Adrenal gland (tissue), 12 donors: Measurements from ENCODE around the gene PABPC1L. TPM values are rescaled to one million over a fixed set of nuclear protein-coding genes. Genes with fewer than 3 reads are reported as not detected.

Source experiments
- DNase-seq, 7 donors: peaks; one replicate each; pipeline ENCODE4 v3.0.0-alpha.2; 2019 to 2020
- H3K27ac ChIP-seq, 5 donors: fragments of 200-600 bp; sonication (generic) in 4 of 5; 1 replicate in 3 of 5; 2 replicates in 2 of 5; pipeline versions ENCODE4 v1.5.1 to v1.8.0; 2016 to 2020; ENCODE audit warnings: mild to moderate bottlenecking in 1 of 5
- H3K27me3 ChIP-seq: fragments of 200-600 bp; 2 replicates; pipeline ENCODE4 v1.8.0; 2021
- H3K36me3 ChIP-seq, 2 donors: fragments of 200-600 bp; replicated peaks in 1 of 2; 1 replicate in 1 of 2; 2 replicates in 1 of 2; pipeline versions ENCODE4 v1.5.1 to v1.8.0; 2018 to 2022
- H3K4me1 ChIP-seq, 2 donors: fragments of 200-600 bp; replicated peaks in 1 of 2; 1 replicate in 1 of 2; 2 replicates in 1 of 2; pipeline versions ENCODE4 v1.5.1 to v1.8.0; 2018 to 2021
- H3K4me3 ChIP-seq, 4 donors: fragments of 200-600 bp; sonication (generic) in 3 of 4; one replicate each; pipeline ENCODE4 v1.5.1; 2016 to 2018
- H3K9me3 ChIP-seq, 3 donors: fragments of 200-600 bp; sonication (generic) in 1 of 3; replicated peaks in 1 of 3; 1 replicate in 2 of 3; 2 replicates in 1 of 3; pipeline versions ENCODE4 v1.5.1 to v1.8.0; 2016 to 2021
- CTCF ChIP-seq, 6 experiments: fragments of 450-650 bp in 4 of 6; fragments of 200-600 bp in 2 of 6; sonication (generic) in 1 of 6; IDR thresholded peaks; 1 replicate in 5 of 6; 2 replicates in 1 of 6; pipeline versions ENCODE4 v1.5.1 to v1.8.0; 2016 to 2021; ENCODE audit warnings: antibody characterized with exemption in 6 of 6, mild to moderate bottlenecking in 2 of 6, moderate library complexity in 1 of 6
- POLR2A ChIP-seq, 2 donors: fragments of 450-650 bp; IDR thresholded peaks; one replicate each; pipeline ENCODE4 v1.6.1; 2017; ENCODE audit warnings: antibody characterized with exemption in 2 of 2, mild to moderate bottlenecking in 2 of 2, moderate library complexity in 1 of 2
- WGBS, 4 donors: extraction: QIAGEN DNeasy Blood & Tissue Kit in 2 of 4; methylation state at CpG; one replicate each; pipeline versions ENCODE4 v1.1.5 to v1.1.7; 2013 to 2017; 5-methylcytosine and 5-hydroxymethylcytosine counted together
- intact Hi-C, 2 donors: fragments of 100-400 bp; cut with DNase I; formaldehyde crosslinking; loops; one replicate each; pipeline versions ENCODE4 v1.14.1 to v1.15.0; 2022 to 2023
- polyA plus RNA-seq, 3 donors: library from polyadenylated mRNA; stranded (reverse); fragments of 200-250 nt in 2 of 3; fragments of 350-450 nt in 1 of 3; fragmentation: Illumina TruSeq in 1 of 3; extraction: RNeasy Lipid Tissue Mini Kit (QIAGEN cat#74804) in 1 of 3; gene quantifications; one replicate each; pipeline ENCODE4 v1.2.3, GENCODE V29; 2013 to 2014
- total RNA-seq, 9 donors: library from RNA; depleted of rRNA in 4 of 9; stranded (reverse); fragments of >200 nt in 4 of 9; fragments of 120-200 nt in 1 of 9; fragmentation: NEBNext Ultra II Directional in 1 of 9; extraction: Animal tissue kit (Norgen Biotek cat#: 25700) in 1 of 9; gene quantifications; one replicate each; pipeline versions ENCODE4 v1.1.0 to v1.2.4, GENCODE V29; 2013 to 2023
- donor health status: healthy with polysubstance abuse.
- donor health status: Bipolar disorder and iron deficiency.
- donor health status: DM: yes; HTN: yes; CAD: no.
- donor health status: DM: no; HTN: no; CAD: no.
- donor health status: DM: no; HTN: no; CAD: no.
- donor health status: DM: yes; HTN: yes; CAD: no.

The PABPC1L gene
- total and polyA plus RNA-seq, 12 donors = 2.8 to 90.3 (median 13.1) TPM

DNA sequence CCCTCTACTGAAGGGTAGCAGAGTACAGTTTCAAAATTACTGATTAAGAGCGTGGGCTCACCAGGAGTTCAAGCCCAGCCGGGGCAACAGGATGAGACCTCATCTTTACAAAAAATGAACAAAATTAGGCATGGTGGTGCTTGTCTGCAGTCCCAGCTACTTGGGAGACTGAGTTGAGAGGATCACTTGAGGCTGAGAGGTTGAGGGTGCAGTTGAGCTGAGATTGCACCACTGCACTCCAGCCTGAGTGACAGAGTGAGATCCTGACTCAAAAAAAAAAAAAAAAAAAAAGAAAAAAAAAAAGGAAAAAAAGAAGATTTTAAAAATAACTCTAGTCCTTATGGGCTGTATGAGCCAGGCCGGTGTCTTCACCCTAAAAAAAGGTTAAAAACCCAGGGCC lies 18.7 kb downstream of the PABPC1L start:
- no peak for DNase-seq
- WGBS, 4 donors = 64 to 82% (median 73%) methylated on average over 3 of the region's 3 CpGs
- Histone ChIP-seq H3K27ac (no peak overlapping the region), H3K27me3 (no peaks in the 10 kb centered on the region), H3K36me3 (no peaks in the 10 kb centered on the region), H3K4me1 (no peaks in the 10 kb centered on the region), H3K4me3 (no peak overlapping the region), H3K9me3 (no peaks in the 10 kb centered on the region)
- intact Hi-C loops = no loop called here
- no peak for TF ChIP-seq POLR2A (IDR thresholded peaks at IDR 0.05)
- TF ChIP-seq CTCF (IDR thresholded peaks at IDR 0.05) = no peak

DNA sequence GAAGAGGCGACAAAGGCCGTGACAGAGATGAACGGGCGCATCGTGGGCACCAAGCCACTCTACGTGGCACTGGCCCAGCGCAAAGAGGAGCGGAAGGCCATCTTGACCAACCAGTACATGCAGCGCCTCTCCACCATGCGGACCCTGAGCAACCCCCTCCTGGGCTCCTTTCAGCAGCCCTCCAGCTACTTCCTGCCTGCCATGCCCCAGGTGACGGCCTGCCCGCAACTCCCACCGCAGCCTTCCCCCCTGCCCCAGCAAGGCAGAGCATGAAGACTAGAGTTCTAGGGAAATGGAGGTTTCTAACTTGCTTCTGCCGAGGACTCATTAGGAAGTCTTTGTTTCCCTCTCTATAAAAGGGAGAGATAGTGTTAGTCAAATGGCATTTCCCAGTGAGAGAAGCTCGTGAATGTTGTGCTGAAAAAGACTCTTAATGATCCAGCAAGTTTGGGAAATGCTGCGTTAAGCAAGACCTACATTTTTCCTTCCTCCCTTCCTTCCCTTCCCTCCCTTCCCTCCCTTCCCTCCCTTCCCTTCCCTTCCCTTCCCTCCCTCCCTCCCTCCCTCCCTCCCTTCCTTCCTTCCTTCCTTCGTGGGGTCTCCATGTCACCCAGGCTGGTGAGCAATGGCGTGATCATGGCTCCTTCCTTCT lies 20.8 kb downstream of the PABPC1L start:
- Histone ChIP-seq H3K27ac (no peak overlapping the region), H3K27me3 (no peaks in the 10 kb centered on the region), H3K4me3 (no peak overlapping the region), H3K9me3 (no peaks in the 10 kb centered on the region), H3K4me1 (no peaks in the 10 kb centered on the region), H3K36me3 (no peaks in the 10 kb centered on the region)
- WGBS, 4 donors = 90 to 98% (median 93%) methylated on average over 11 to 18 of the region's 18 CpGs
- intact Hi-C loops = no loop called here
- TF ChIP-seq CTCF (IDR thresholded peaks at IDR 0.05) = no peak
- no peak for TF ChIP-seq POLR2A (IDR thresholded peaks at IDR 0.05)
- DNase-seq = no peak

DNA sequence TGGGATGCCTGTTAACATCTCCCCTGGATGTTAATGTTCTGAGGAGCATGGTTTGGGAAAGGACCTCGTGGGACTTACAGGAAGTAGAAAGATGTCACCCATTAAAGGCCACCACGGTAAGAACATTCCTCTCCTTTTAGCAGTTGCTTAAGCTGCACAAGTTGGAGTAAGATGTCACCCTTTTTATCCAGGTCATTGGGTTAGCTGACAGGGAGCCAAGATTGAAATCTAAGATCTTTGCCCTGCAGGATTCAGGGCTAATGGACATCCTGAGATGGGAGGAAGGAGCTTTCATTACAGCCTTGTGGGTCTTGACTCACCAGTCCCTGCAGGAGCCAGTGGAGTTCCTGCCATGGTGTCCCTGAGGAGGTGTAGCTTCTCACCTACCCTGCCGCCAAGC lies 22.1 kb downstream of the PABPC1L start:
- no peak for DNase-seq
- Histone ChIP-seq H3K4me3 (no peak overlapping the region), H3K36me3 (no peaks in the 10 kb centered on the region), H3K27ac (no peak overlapping the region), H3K9me3 (no peaks in the 10 kb centered on the region), H3K4me1 (no peaks in the 10 kb centered on the region), H3K27me3 (no peaks in the 10 kb centered on the region)
- 84 to 92% (median 88%) methylated on average over 3 of the region's 3 CpGs for WGBS, 4 donors
- intact Hi-C loops = no loop called here
- TF ChIP-seq CTCF (IDR thresholded peaks at IDR 0.05) (no peak), POLR2A (IDR thresholded peaks at IDR 0.05) (no peak)

DNA sequence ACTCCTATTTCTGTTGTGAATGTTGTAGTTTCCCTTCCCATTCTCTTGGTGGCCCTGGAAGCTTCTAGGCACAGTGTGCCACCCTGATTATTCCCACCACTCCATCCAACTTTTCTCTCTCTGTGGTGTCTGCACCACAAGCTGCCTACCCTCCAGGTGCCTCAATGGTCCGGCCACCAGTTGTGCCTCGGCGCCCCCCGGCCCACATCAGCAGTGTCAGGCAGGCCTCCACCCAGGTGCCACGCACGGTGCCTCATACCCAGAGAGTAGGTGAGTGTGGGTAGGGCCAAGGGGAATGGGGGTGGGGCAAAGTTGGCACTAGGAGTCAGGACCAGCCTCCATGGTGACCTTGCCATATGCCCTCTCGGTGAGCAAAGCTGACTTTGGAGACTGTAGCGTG lies 23.1 kb downstream of the PABPC1L start:
- H3K36me3 ChIP-seq = no peaks in the 10 kb centered on the region
- H3K4me1 ChIP-seq = no peaks in the 10 kb centered on the region
- TF ChIP-seq CTCF (IDR thresholded peaks at IDR 0.05) (no peak), POLR2A (IDR thresholded peaks at IDR 0.05) (no peak)
- 93 to 99% (median 96%) methylated on average over 8 of the region's 8 CpGs for WGBS, 4 donors
- no peak for DNase-seq
- H3K27me3 ChIP-seq = no peaks in the 10 kb centered on the region
- intact Hi-C loops = no loop called here
- no peak overlapping the region for H3K27ac ChIP-seq
- no peak overlapping the region for H3K4me3 ChIP-seq
- H3K9me3 ChIP-seq = no peaks in the 10 kb centered on the region
